ENCODE results near the gene KCNMB2. TPM values are rescaled to one million over a fixed set of nuclear protein-coding genes. Genes with fewer than 3 reads are reported as not detected.

The KCNMB2 gene
- total and polyA plus RNA-seq, 5 experiments from 2014 or later, result not detected

GRCh38 chr3:178645503-178645902 lies 109.3 kb downstream of the KCNMB2 start:
- Mint-ChIP-seq H3K27ac (no peak overlapping the region), H3K9me3 (peaks cover 0 to 13% (median 7%) of the 10 kb centered on the region in 9 donors), H3K4me3 (no peak overlapping the region), H3K4me1 (no peaks in the 10 kb centered on the region), H3K36me3 (no peaks in the 10 kb centered on the region), H3K27me3 (peaks cover 0 to 21% (median 8%) of the 10 kb centered on the region in 5 donors)
- POLR2A ChIA-PET, result no interaction called here
- DNase-seq (no peak), ATAC-seq (no peak)

- Mint-ChIP-seq H3K27ac (no peak overlapping the region), H3K36me3 (no peaks in the 10 kb centered on the region), H3K4me3 (no peak overlapping the region), H3K9me3 (peaks cover 0 to 18% (median 8%) of the 10 kb centered on the region in 9 donors), H3K4me1 (no peaks in the 10 kb centered on the region), H3K27me3 (peaks cover 0 to 21% (median 8%) of the 10 kb centered on the region in 5 donors)
- POLR2A ChIA-PET, result no interaction called here
- DNase-seq (no peak), ATAC-seq (no peak)
Observed at GRCh38 chr3:178646186-178646862, 110.1 kb downstream of the KCNMB2 start.

- peaks cover 0 to 23% (median 7%) of the 10 kb centered on the region in 9 donors for H3K9me3 Mint-ChIP-seq
- no peak overlapping the region for H3K27ac Mint-ChIP-seq
- H3K27me3 Mint-ChIP-seq, result peaks cover 0 to 7% (median 0%) of the 10 kb centered on the region in 5 donors
- no peaks in the 10 kb centered on the region for H3K4me1 Mint-ChIP-seq
- no peak overlapping the region for H3K4me3 Mint-ChIP-seq
- ATAC-seq (no peak), DNase-seq (no peak)
- POLR2A ChIA-PET, result no interaction called here
- no peaks in the 10 kb centered on the region for H3K36me3 Mint-ChIP-seq
Observed at GRCh38 chr3:178655488-178655887, 119.3 kb downstream of the KCNMB2 start.

- peaks cover 0 to 3% (median 0%) of the 10 kb centered on the region in 5 donors for H3K27me3 Mint-ChIP-seq
- POLR2A ChIA-PET, result no interaction called here
- no peak for DNase-seq
- no peaks in the 10 kb centered on the region for H3K36me3 Mint-ChIP-seq
- no peak for ATAC-seq
- H3K4me1 Mint-ChIP-seq, result no peaks in the 10 kb centered on the region
- no peak overlapping the region for H3K4me3 Mint-ChIP-seq
- H3K9me3 Mint-ChIP-seq, result peaks cover 0 to 5% (median 0%) of the 10 kb centered on the region in 9 donors
- H3K27ac Mint-ChIP-seq, result no peak overlapping the region
Observed at GRCh38 chr3:178658694-178659325, 122.6 kb downstream of the KCNMB2 start.

- Mint-ChIP-seq H3K27me3 (peaks cover 0 to 9% (median 0%) of the 10 kb centered on the region in 5 donors), H3K27ac (no peak overlapping the region), H3K36me3 (no peaks in the 10 kb centered on the region), H3K4me3 (no peak overlapping the region), H3K9me3 (peaks cover 0 to 2% (median 0%) of the 10 kb centered on the region in 9 donors), H3K4me1 (no peaks in the 10 kb centered on the region)
- POLR2A ChIA-PET, result no interaction called here
- no peak for DNase-seq
- ATAC-seq, result no peak
Observed at GRCh38 chr3:178663201-178663934, 127.1 kb downstream of the KCNMB2 start.

GRCh38 chr3:178665747-178666146 lies 129.5 kb downstream of the KCNMB2 start:
- no peak overlapping the region for H3K4me3 Mint-ChIP-seq
- no peaks in the 10 kb centered on the region for H3K9me3 Mint-ChIP-seq
- H3K27ac Mint-ChIP-seq, result no peak overlapping the region
- H3K36me3 Mint-ChIP-seq, result no peaks in the 10 kb centered on the region
- ATAC-seq (no peak), DNase-seq (no peak)
- H3K4me1 Mint-ChIP-seq, result peaks cover 0 to 4% (median 1%) of the 10 kb centered on the region in 4 donors
- peaks cover 0 to 14% (median 0%) of the 10 kb centered on the region in 5 donors for H3K27me3 Mint-ChIP-seq
- POLR2A ChIA-PET, result no interaction called here

- ATAC-seq (no peak), DNase-seq (no peak)
- POLR2A ChIA-PET, result no interaction called here
- H3K9me3 Mint-ChIP-seq, result no peaks in the 10 kb centered on the region
- H3K27ac Mint-ChIP-seq, result no peak overlapping the region
- H3K4me1 Mint-ChIP-seq, result peaks cover 0 to 4% (median 1%) of the 10 kb centered on the region in 4 donors
- peaks cover 0 to 8% (median 0%) of the 10 kb centered on the region in 5 donors for H3K27me3 Mint-ChIP-seq
- H3K4me3 Mint-ChIP-seq, result no peak overlapping the region
- H3K36me3 Mint-ChIP-seq, result no peaks in the 10 kb centered on the region
Observed at GRCh38 chr3:178669022-178669601, 132.9 kb downstream of the KCNMB2 start.

GRCh38 chr3:178669758-178670157 lies 133.5 kb downstream of the KCNMB2 start:
- DNase-seq, result no peak
- H3K27me3 Mint-ChIP-seq, result peaks cover 0 to 7% (median 0%) of the 10 kb centered on the region in 5 donors
- POLR2A ChIA-PET, result no interaction called here
- H3K27ac Mint-ChIP-seq, result no peak overlapping the region
- ATAC-seq, result no peak
- H3K9me3 Mint-ChIP-seq, result no peaks in the 10 kb centered on the region
- no peak overlapping the region for H3K4me3 Mint-ChIP-seq
- peaks cover 0 to 4% (median 1%) of the 10 kb centered on the region in 4 donors for H3K4me1 Mint-ChIP-seq
- no peaks in the 10 kb centered on the region for H3K36me3 Mint-ChIP-seq

GRCh38 chr3:178671377-178671776 lies 135.1 kb downstream of the KCNMB2 start:
- Mint-ChIP-seq H3K4me3 (no peak overlapping the region), H3K27ac (no peak overlapping the region), H3K36me3 (no peaks in the 10 kb centered on the region), H3K4me1 (peaks cover 0 to 4% (median 1%) of the 10 kb centered on the region in 4 donors), H3K27me3 (peaks cover 0 to 4% (median 0%) of the 10 kb centered on the region in 5 donors), H3K9me3 (no peaks in the 10 kb centered on the region)
- POLR2A ChIA-PET, result no interaction called here
- ATAC-seq, result no peak
- no peak for DNase-seq

GRCh38 chr3:178671791-178672190 lies 135.6 kb downstream of the KCNMB2 start:
- no peaks in the 10 kb centered on the region for H3K36me3 Mint-ChIP-seq
- H3K4me1 Mint-ChIP-seq, result peaks cover 0 to 4% (median 1%) of the 10 kb centered on the region in 4 donors
- POLR2A ChIA-PET, result no interaction called here
- no peak for ATAC-seq
- no peak overlapping the region for H3K4me3 Mint-ChIP-seq
- H3K27ac Mint-ChIP-seq, result no peak overlapping the region
- no peaks in the 10 kb centered on the region for H3K9me3 Mint-ChIP-seq
- peaks cover 0 to 4% (median 0%) of the 10 kb centered on the region in 5 donors for H3K27me3 Mint-ChIP-seq
- DNase-seq, result no peak

GRCh38 chr3:178672275-178672674 lies 136.0 kb downstream of the KCNMB2 start:
- DNase-seq, result no peak
- Mint-ChIP-seq H3K36me3 (no peaks in the 10 kb centered on the region), H3K4me3 (no peak overlapping the region), H3K27ac (no peak overlapping the region), H3K9me3 (no peaks in the 10 kb centered on the region), H3K4me1 (peaks cover 0 to 4% (median 1%) of the 10 kb centered on the region in 4 donors), H3K27me3 (peaks cover 0 to 4% (median 0%) of the 10 kb centered on the region in 5 donors)
- POLR2A ChIA-PET, result no interaction called here
- no peak for ATAC-seq

GRCh38 chr3:178673529-178673928 lies 137.3 kb downstream of the KCNMB2 start:
- no peak for ATAC-seq
- H3K4me1 Mint-ChIP-seq, result peaks cover 0 to 4% (median 1%) of the 10 kb centered on the region in 4 donors
- peaks cover 0 to 11% (median 0%) of the 10 kb centered on the region in 5 donors for H3K27me3 Mint-ChIP-seq
- H3K4me3 Mint-ChIP-seq, result no peak overlapping the region
- H3K36me3 Mint-ChIP-seq, result no peaks in the 10 kb centered on the region
- H3K27ac Mint-ChIP-seq, result no peak overlapping the region
- POLR2A ChIA-PET, result no interaction called here
- DNase-seq, result no peak
- H3K9me3 Mint-ChIP-seq, result no peaks in the 10 kb centered on the region

GRCh38 chr3:178676077-178676476 lies 139.8 kb downstream of the KCNMB2 start:
- no peak for DNase-seq
- Mint-ChIP-seq H3K4me3 (no peak overlapping the region), H3K27me3 (peaks cover 0 to 16% (median 2%) of the 10 kb centered on the region in 5 donors), H3K36me3 (no peaks in the 10 kb centered on the region), H3K9me3 (no peaks in the 10 kb centered on the region), H3K4me1 (no peaks in the 10 kb centered on the region), H3K27ac (no peak overlapping the region)
- no peak for ATAC-seq
- POLR2A ChIA-PET, result no interaction called here
